GM18907 (cell line): Measurements from ENCODE around the gene DPEP1.
"Not testable (repeated sequence)": the region's sequence is repeated elsewhere in the genome, so short reads cannot be mapped to it uniquely, and the experiment has no call there.

Experiments
- ATAC-seq: cut with Tn5 transposase; IDR thresholded peaks from one replicate; pipeline ENCODE4 v1.9.1; 2021; ENCODE audit warnings: mild to moderate bottlenecking, moderate library complexity; ENCODE audit not compliant: unreplicated experiment

Gene DPEP1

GRCh38 chr16:89618109-89618998, 4.9 kb downstream of the DPEP1 start:
- no peak for ATAC-seq

GRCh38 chr16:89619840-89620239, 6.4 kb downstream of the DPEP1 start:
- ATAC-seq, result no peak

DNA sequence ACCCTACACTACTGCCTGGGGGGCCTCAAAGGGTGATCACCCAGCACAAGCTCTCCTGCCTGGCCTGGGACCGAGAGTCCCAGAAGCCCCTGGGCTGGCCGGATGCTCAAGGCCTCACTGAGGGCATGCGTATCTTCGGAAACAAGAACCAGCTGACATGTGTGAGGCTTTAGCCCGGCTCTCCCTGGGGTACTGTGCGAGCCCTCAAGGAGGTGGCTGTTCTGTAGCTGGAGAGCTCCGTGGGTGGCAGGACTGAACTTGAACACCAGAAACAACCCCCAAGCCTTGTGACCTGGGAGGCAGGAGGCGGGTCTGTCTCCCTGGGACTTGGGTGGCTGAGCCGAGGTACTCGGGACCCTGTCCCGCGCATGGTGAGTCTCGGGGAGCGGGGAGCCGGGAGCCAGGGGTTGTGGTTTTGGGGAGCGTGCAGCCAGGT, 7.0 kb downstream of the DPEP1 start:
- no peak for ATAC-seq

- no peak for ATAC-seq
Measured at GRCh38 chr16:89621136-89621697, 7.8 kb downstream of the DPEP1 start.

GRCh38 chr16:89621698-89622409, 8.4 kb downstream of the DPEP1 start:
- ATAC-seq, result no peak

DNA sequence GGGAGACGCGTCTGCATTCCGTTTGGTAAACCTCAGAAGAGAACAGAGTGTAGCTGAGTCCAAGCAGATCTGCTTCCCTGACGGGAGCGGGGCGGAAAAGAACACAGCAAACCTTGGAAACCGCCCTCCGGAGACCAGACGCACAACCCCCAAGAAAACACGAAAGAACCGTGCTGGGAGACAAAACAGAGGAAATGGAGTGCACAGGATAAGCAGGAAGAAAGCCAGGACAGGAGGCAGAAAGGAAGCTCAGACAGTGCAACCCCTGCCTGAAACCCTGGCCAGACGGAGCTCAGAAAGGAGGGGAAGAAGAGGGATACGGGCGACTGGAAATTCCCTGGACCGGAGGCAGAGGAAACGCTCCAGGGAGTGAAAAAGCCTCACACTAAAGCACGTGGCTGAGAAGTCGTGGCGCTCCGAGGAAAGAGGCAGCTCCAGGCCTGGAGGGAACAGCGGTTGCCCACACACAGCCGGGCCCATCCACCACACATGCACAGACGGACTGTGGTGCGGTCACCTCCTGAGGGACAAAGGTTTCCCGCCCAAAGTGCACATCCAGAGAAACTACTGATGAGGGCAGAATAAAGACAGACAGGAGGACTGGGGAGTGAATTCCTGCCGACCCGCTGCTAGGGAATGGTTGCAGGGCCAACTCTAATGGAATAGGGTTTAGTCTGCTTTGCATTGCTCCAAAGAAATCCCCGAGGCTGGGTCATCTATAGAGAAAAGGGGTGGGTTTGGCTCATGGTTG, 10.2 kb downstream of the DPEP1 start:
- no peak for ATAC-seq

- no peak for ATAC-seq
Measured at GRCh38 chr16:89624777-89625761, 11.6 kb downstream of the DPEP1 start.

GRCh38 chr16:89629827-89630610, 16.6 kb downstream of the DPEP1 start:
- no peak for ATAC-seq

- no peak for ATAC-seq
Measured at GRCh38 chr16:89633064-89633631, 19.7 kb downstream of the DPEP1 start.

- not testable (repeated sequence) for ATAC-seq
Measured at GRCh38 chr16:89634463-89635385, 21.3 kb downstream of the DPEP1 start.

DNA sequence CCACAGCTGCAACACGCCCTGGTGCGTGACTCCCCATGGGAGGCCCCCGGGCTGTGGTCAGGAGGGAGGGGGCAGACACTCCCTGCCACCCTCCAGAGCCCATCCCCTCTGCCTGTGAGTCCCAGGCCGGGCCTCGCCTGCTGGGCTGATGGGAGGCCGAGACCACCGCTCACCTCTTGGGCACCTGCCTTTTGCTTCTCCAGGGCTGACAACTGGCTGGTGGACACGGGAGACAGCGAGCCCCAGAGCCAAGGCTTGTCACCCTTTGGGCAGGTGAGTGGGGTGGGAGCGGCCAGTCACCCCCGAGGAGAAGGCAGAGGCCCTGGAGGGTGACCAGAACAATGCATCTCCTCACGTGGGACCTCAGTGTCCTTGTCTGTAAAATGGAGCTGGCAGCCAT, 23.2 kb downstream of the DPEP1 start:
- ATAC-seq, result no peak

GRCh38 chr16:89637379-89637778, 23.9 kb downstream of the DPEP1 start:
- no peak for ATAC-seq

DNA sequence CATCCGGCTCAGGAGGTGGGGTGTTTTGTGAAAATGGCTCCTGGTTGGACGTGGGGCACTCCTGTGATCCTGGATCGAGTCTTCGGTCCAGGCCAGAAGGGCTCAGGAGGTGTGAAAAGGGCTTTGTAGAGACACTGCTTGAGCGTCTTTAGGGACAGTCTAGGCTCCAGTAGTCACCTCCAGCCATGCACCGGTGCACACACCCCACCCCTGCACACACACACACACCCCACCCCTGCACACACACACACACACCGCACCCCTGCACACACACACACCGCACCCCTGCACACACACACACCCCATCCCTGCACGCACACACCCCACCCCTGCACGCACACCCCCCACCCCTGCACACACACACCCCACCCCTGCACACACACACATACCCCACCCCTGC, 25.0 kb downstream of the DPEP1 start:
- ATAC-seq, result no peak

- ATAC-seq, result no peak
Measured at GRCh38 chr16:89639385-89639784, 25.9 kb downstream of the DPEP1 start.

- ATAC-seq, result no peak
Measured at GRCh38 chr16:89641458-89642119, 28.1 kb downstream of the DPEP1 start.

DNA sequence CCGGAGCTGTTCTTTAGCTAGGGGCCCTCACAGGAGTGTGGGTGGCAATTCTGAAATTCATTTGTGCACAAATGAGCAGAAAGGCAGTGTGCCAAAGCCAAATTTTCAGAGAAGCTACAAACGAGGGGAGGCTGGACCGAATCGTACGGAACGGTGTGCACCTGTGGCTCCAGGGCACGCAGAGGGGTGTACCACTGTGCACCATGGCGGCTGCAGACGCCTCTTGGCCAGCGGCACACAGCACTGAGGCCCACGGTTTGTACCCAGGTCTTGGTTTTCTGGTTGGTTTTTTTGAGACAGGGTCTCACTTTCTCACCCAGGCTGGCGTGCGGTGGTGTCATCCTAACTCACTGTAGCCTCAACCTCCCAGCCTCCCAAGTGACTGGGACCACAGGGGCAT, 29.1 kb downstream of the DPEP1 start:
- ATAC-seq, result no peak

GRCh38 chr16:89643769-89644300, 30.4 kb downstream of the DPEP1 start:
- no peak for ATAC-seq
